ENCODE data around the gene MPG.
A peak's percentile ranks its signal among the peaks of the same experiment; 100 is the strongest.

The MPG gene

DNA sequence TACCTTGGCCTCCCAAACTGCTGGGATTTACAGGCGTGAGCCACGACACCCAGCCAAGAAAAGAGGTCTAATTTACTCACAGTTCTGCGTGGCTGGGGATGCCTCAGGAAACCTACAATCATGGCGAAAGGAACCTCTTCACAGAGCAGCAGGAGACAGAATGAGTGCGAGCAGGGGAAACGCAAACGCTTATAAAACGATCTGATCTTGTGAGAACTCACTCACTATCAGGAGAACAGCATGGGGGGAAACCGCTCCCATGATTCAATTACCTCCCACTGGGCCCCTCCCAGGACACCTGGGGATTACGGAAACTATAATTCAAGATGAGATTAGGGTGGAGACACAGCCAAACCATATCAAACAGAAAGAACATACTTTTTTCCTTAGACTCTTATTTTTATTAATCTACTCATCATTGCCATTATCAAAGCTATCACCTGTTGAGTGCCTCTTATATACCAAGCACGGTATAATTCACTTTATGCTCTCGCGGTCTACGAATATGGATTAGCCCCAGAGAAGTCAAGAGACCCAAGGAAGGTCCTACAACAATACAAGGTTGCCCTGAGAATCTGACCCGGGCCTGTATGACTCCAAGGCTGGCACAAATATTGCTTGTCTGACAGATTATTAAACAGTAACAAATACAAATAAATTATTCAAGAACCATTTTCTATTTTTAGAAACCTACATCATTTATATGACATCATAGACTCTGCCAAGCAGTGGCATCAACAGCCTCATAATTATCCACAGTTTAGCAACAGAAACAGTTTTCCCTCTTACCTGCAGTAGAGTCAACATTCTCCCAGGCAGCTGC is 27.0 kb upstream of the MPG start:
- no peak for DNase-seq (ENCODE audit: low read depth in 2 of 2)

DNA sequence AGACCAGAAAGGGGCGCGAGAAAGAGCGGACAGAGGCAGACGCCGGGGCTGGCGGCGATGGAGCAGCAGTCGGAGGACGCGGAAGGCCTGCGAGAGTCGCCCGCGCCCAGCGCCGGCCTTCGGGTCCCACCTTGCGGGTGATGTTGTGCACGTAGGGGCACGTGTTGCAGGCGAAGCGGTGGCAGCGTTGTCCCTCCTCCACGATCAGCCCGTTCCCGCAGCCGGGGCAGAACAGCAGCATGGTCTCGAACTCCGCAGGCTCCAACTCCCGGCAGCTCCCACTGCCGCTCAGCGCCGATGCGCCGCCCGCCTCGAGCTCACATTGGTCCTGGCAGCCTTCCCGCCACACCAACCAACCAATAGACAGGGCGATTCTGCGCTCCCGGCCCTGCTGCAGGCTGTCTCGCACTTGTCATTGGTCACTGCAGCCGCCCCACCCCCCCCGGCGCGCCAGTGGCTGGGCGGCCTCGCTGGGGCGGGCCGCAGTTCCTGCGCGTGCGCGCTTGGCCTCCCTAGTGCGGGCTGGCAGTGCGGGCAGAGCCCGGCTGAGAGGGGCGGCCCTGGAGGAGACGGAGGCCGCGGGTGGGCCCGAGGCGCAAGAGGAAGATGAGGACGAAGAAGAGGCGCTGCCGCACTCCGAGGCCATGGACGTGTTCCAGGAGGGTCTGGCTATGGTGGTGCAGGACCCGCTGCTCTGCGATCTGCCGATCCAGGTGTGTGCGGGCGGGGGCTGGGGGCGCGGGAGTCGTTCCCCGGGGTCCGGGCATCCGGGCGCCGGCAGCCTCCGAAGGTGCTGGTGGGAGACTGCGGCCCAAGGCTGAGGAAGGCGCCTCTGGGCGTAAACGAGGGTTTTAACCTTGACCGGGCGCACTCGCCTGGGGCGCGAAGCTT is 24.4 kb upstream of the MPG start, which contains the start of the genes POLR3K and SNRNP25:
Gene POLR3K, minus strand, starts transcription at position 263 of the 891 bp plus-strand sequence. Its CDS starts 22 bp downstream, at position 241.
Gene SNRNP25, plus strand, starts transcription at position 483 of the 891 bp plus-strand sequence. Its CDS starts 189 bp downstream, at position 672.
- peak; percentile 94 to 98 for DNase-seq (ENCODE audit: low read depth in 2 of 2)

DNA sequence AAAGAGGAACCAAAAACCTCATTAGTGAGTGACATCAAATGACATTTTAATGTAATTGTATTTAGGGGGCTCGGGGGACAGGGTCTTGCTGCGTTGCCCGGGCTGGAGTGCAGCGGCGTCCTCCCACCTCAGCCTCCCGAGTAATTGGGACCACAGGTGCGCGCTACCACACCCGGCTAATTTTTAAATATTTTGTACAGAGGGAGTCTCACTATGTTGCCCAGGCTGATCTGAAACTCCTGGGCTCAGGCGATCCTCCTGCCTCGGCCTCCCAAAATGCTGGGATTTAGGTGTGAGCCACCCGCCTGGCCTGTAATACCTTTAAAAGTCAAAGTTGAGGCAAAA is 23.8 kb upstream of the MPG start:
- no peak for DNase-seq (ENCODE audit: low read depth in 2 of 2)

DNA sequence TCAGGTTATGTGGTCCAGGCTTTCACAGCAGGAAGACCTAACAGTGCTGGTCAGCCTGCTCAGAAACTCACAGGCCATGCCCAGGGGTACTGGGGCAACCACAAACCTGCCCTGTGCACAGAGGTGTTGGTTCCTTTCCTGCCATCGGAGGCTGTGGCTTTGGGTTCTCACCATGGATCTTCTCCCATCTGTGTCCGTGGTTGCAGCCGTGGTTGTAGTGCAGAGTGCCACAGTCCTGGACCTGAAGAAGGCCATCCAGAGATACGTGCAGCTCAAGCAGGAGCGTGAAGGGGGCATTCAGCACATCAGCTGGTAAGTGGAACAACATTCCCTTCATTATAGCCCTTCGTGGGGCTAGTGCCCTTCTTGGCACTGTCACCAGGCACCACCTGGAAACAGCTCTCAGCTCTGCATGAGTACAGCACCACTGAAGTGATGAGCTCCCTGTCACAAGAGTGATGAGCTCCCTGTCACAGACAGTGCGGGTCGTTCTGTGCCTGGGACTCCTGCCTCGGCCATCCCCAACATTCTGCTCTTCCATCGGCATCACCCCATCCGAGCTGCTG is 22.4 kb upstream of the MPG start:
- DNase-seq (ENCODE audit: low read depth in 2 of 2), result no peak

DNA sequence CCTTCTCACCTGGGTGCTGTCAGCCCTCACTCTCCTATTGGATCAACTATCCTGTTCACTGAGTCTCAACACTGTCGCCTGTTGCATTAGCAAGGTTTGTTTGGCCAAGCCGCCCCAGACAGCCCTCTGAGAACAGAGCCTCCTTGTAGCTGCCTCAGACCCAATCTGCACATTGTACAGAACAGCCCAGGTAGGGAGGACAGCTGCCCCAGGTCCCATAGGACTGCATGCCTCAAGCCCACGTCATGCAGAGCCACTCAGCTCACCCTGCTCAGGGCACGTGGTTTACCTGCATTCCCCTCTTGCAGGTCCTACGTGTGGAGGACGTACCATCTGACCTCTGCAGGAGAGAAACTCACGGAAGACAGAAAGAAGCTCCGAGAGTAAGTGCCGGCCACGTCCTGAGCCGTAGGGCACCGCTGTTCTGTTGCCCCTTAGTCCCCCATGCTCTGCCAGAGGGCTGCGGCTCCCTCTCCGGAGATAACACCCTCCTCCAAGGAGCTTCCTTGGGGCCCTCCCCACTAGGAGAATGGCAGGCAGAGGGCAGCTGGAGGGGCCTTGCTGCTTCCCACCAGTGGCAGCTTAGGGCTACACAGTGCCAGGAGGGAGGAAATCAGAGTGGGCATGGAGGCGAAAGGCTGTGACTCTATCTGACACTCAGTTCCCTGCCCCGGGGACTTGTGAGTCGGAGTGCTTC is 21.6 kb upstream of the MPG start:
- no peak for DNase-seq (ENCODE audit: low read depth in 2 of 2)

DNA sequence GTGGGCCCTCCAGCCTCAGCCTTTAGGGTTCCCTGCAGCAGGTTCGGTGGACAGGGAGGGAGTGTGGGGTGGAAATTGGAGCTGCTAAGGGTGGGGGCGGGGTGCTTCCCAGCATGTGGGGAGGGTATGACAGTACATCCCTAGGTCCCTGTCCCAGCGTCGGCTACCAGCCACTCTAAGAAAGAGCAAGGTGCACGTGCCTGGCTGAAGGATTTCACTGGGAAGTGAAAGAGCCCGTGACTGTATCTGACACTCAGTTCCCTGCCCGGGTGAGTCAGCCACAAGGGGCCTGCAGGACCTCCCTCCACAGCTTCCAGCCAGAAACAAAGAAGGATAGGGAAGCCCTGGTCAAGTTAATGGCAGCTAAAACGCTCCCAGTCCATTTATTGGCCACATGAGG is 20.3 kb upstream of the MPG start:
- no peak for DNase-seq (ENCODE audit: low read depth in 2 of 2)

DNA sequence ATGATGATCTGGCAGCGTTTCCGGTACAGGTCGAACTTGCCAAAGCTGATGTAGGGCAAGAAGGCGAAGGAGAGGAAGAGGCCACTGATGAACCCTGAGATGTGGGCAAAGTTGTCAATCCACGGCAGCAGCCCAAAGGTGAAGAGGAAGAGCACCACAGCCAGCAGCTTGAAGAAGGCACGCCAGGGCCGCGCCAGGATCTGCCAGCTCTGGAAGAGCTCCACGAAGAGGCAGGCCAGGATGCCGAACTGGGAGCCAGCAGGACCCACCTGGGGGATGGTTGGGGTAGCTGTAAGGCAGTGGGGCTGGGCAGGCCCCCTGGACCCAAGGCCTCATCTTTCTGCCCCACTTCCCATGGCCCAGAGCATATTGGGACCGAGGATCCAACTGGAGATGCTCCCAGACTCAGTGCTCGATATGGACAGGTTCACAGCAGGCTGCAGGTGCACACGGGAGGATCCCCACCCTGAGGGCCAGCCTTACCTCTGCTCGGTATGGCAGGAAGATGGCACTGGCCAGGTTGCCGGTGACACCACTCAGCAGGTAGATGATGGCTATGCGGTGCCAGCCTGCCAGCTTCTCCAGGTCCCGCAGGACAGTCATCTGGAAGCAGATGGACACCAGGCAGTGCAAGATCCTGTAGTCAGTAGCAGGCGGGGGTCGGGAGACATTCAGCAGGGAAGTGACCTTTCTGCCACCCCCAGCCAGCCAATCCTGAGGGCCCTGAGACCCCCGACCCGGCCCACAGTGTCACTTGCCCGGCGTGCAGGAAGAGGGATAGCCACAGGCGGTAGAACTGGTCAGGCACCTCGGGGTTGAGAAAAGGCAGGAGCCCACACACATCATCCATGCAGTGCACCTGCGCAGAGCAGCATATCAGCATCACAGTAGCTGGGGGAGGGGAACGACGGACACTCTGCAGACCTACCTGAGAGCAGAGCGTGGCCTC is 19.3 kb upstream of the MPG start:
- DNase-seq (ENCODE audit: low read depth in 2 of 2), result no peak

DNA sequence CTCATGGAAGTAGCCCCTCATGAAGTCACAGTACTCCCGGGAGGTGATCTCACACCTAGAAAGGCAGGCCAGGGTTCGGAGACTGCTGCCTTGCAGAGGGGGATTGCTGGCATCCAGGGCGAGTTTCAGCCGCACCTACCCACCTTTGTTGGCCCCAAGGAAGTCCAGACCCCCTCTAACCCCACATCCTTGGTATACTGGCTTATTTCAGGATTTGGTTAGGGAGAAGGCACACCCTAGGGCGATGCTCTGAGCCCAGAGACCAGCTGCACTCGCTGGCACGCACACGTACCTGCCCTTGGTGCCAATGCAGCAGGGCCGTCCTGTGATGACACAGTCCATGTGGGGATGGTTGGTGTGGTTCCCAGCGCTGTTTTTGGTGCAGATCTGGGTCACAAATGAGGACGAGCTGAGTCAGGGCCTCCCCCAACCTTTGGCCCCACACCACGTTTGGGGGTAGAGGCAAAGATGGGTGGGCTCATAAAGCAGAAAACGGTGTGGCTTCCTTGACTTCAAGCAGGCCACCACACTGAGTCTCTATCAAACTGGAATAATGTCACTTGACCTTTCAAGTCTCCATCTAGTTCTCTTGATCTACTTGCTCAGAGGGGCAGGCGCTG is 18.5 kb upstream of the MPG start:
- no peak for DNase-seq (ENCODE audit: low read depth in 2 of 2)

DNA sequence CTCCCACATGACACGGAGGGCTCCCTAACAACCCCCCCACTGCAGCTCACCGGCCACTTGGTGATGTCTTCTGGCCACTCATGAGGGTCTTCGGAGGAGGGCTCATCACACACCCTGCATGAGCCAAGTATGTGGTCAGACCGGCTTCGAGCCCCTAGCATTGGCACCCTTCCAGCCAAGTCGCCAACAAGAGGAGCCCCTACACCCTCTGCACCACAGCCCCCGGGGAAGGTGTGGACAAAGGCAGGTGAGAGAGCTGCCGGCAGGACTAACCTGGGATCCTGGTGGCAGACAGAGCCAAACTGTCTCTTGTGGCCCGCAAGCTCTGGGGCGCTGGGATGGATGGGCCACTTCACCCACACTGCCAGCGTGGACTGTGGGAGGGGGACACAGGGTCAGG is 17.9 kb upstream of the MPG start:
- DNase-seq (ENCODE audit: low read depth in 2 of 2), result no peak

DNA sequence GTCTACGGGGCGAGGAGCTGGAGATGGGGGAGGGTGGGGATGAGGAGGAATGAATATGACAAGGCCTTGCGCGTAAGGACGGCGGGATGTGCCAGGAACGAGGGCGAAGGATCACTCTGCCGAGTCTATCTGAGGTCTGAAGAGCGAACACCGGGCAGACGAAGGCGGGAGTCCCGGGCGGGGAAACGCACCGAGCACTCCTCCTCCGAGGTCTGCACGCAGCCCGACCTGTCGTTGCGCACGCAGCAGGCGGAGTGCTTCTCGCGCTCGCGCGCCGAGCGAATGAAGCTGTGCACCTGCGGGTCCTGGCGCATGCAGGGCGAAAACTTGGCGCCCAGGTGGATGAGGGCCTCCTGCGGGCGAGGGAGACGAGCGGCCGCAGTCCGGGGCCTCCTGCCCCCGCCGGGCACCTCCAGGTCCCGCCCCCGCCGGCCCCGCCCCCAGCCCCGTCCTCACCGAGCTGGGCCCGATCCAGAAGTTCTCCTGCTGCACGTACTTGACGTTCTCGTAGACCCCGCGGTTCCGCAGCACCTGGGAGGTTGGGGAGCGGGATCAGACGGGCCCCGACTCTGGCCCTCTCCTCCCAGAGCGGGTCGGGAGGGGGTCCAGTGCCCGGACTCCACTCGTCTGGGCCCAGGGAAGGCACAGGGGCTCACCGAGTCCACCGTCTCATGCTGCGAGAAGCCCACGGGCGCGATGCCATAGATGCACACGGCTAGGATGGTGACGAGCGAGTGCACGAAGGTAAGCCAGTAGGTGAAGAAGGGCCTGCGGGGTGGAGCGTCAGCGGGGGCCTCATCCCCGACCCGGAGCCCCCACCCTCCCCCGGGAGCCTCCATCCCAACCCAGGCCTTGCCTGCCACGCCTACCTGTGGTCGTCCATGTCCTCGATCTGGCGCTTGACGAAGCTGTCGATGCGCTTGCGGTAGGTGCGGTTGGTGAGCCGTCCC is 16.8 kb upstream of the MPG start:
- no peak for DNase-seq (ENCODE audit: low read depth in 2 of 2)

DNA sequence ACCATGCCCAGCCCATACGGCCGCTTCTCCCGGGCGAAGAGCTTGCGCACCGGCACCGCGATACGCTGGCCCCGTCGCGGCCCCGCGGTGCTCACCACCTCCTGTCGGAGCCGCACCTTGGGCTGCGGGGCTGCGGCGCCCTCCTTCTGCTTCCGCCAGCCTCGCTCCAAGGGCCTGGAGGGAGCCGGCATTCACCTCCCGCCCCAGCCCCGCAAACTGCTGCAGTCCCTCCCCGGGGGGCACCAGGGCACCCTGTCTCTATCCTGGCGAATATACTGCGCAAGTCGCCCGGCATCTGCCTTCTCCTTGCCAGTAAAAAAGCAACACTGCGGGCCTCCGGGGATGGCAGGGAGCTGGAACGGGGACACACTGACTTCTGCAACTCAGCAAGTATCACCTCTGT is 16.1 kb upstream of the MPG start:
- DNase-seq (ENCODE audit: low read depth in 2 of 2), result no peak

DNA sequence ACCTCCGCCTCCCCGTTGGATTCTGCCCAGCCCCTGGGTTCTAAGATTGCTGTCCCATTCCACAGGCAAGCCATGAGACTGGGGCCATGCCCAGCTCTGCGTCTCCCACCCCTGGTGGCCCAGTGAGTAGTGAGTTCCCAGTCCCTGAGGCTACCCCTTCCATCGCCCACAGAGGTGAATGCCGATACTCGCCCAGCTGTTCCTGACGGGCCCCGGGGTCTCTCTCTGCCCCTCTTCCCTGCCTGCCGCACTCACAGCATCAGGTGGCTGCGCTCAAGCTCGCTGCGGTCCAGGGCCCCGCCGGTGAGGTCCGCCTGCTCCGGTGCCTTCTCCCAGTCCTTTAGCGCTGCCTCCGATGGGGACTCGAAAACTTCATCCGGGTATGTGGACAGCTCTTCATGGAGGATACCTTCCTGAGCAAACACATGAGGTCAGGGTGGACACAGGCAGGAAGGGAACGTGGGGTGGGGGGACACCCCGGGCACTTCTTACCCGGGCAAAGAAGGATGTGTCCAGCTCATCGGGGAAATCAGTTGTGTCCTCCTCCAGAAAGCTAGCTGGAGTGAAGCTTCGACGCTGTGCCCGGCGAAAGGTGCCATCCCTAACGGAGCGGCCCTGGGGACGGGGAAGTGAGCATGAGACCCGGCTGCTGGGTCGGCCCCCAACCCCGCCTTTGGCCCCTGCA is 15.6 kb upstream of the MPG start:
- no peak for DNase-seq (ENCODE audit: low read depth in 2 of 2)

DNA sequence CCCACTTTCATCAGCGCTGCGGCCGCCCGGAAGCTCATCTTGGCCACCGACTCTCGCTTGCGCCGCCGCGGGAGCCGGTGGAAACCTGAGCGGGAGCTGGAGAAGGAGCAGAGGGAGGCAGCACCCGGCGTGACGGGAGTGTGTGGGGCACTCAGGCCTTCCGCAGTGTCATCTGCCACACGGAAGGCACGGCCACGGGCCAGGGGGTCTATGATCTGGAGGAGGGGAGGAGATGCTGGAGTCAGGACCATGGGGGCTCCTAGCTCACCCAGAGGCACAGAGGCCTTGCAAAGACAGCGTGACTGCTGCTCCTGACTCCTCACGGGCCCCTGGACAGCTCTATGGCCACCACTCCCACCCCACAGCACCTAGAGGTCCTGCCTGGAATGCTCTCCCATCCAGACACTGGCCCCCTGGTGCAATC is 15.0 kb upstream of the MPG start:
- DNase-seq (ENCODE audit: low read depth in 2 of 2), result no peak

DNA sequence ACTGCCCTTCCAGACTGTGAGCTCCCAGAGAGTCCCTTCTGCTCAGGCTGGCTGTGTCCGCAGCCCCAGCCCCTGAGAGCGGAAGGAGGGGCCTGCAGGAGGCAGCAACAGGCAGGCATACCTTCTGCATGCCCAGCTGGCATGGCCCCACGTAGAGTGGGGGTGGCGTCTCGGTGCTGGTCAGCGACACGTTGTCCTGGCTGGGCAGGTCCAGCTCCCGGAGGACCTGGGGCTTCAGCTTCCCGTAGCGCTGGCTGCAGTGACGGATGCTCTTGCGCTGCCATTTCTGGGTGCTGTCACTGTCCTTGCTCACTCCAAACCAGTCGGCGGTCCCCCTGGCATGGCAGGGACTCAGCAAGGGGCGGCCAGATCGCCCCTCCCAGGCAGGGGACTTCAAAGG is 14.6 kb upstream of the MPG start:
- no peak for DNase-seq (ENCODE audit: low read depth in 2 of 2)

DNA sequence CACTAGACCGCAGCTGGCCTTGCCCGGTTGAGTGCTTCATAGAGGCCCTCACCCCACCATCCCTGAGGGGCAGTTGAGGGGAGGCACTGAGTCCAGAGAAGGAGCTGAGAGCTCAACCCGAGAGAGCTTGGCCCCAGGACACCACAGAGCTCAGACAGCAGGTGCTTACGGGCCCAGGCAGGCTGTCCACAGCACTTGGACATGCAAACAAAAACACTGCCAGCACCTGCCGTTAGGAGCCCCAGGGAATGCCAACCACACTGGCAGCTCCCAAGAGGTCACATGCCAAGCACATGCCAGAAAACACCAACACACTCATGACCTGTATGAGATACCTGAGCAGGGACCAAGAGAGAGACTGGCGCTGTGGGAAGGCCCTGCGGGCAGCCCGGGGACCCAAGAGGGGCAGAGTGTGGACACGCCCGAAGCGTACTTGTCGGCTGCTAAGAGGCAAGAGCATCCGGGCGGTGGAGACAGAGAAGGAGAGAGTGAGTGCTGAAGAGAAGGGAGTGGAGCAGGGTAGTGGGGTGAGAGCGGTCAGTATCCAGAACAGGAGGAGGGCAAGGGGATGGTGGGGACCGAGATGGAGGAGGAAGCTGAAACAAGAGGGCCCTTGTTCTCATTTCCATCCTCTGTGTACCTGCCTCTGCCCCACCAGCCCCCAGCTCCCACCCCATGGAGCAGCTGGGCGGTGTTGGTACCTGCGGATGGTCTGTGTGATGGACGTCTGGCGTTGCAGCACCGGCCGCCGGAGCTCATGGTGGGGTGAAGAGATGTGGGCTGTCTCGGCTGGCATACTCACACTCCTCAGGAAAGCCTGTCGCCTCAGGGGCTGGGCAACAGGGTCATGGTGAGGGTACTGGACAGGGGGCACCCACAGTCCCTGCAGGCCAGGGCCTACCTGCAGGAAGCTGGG is 13.8 kb upstream of the MPG start:
- DNase-seq (ENCODE audit: low read depth in 2 of 2), result no peak

DNA sequence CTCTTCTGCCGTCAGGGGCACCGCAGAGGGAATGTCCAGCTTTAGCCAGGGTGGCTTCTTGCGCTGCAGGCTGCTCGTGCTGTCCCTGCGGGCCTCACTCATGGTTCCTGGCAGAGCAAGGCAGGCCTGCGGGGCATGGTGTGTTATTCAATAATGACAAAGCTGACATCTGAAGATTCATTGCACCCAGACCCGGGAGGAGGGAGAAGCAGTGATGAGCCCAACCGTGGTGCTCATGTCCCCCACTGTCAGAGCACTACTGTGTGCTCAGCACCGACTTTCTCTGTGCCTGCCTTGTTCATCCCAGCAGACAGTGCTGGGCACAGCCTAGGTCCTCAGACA is 13.1 kb upstream of the MPG start:
- no peak for DNase-seq (ENCODE audit: low read depth in 2 of 2)

DNA sequence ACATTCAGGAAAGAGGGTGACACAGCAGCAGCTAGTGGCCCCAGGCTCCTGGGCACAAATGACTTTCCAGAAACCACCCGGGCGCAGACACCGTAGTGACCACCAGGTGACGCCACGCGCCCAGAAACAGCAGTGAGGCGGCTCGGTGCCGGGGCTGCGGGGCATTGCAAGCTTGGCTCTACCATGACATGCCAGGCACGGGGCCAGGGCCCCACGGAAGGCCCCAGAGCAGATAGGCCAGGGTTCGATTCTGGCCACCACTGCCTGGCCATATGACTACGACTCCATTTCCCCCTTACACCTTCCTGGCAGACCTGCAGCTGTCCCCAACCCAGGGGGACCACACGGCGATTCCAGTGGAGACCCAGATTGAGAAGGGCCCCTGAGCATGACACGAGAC is 12.3 kb upstream of the MPG start:
- peak; percentile 80 to 89 for DNase-seq (ENCODE audit: low read depth in 2 of 2)

Measured in activated CD4-positive, alpha-beta T cell treated with anti-CD3 and anti-CD28 coated beads for 24 hours (primary cell).